HG03521 (cell line): ENCODE data around the gene ACOX2.

Experiments used
- ATAC-seq: cut with Tn5 transposase; IDR thresholded peaks from one replicate; pipeline ENCODE4 v1.9.1; 2021; ENCODE audit warnings: mild to moderate bottlenecking, moderate library complexity; ENCODE audit not compliant: unreplicated experiment

Gene ACOX2

GRCh38 chr3:58474967-58475578, 61.9 kb downstream of the ACOX2 start:
- ATAC-seq: no peak

DNA sequence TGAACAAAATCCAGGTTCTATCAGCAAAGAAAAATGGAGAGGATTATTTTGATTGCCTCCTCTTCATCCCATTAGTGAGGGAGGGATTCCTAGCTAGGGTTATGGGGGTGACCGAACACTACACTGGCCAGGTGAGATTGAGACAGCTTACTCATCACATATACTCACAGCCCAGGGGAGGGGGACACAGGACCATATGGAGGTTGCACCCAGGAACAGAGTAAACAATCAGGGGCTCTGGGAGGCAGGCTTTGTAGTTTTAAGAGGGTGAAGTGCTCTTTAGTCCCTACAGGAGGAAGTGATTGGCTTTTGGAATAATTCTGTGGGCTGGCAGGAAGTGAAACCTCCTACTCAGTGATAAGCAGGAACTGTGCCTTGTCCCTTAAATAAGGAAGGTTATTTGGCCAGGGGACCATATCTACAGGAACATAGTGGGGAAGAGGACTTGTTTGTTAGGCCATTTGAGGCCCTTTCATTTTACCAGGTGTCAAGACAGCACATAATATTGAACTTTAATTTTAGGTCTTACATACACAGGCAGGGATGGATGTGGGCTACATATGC, 62.6 kb downstream of the ACOX2 start:
- ATAC-seq: no peak

- ATAC-seq: no peak
Measured at GRCh38 chr3:58473275-58473674, 63.7 kb downstream of the ACOX2 start.

- no peak for ATAC-seq
Measured at GRCh38 chr3:58471025-58471887, 65.7 kb downstream of the ACOX2 start.

DNA sequence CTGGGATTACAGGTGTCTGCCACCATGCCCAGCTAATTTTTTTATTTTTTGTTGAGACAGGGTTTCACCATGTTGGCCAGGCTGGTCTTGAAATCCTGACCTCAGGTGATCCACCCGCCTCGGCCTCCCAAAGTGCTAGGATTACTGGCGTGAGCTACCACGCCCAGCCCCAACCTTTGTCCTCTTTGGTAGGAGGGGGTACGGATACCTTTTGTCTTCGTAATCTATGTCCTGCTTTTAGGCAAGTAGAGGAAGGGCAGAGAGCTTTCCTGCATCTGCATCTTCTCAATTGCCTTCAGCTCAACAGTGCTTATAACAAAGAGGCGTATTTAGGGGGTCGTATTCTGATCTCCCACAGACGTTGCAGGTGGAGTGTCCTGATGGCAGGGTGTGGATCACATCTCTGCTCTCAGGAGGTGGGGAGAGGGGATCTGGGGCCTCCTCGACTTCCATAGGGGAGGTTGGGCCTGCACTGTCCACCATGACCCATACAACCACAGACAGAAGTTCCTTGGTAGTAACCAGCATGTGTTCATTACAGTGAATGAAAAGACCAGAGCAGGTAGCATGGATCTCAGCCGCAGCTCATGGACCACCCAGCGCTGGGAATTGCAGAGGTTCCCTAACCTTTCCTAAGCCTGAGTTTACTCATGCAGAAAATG, 66.5 kb downstream of the ACOX2 start:
- ATAC-seq: no peak

GRCh38 chr3:58469096-58469495, 67.9 kb downstream of the ACOX2 start:
- ATAC-seq: no peak

DNA sequence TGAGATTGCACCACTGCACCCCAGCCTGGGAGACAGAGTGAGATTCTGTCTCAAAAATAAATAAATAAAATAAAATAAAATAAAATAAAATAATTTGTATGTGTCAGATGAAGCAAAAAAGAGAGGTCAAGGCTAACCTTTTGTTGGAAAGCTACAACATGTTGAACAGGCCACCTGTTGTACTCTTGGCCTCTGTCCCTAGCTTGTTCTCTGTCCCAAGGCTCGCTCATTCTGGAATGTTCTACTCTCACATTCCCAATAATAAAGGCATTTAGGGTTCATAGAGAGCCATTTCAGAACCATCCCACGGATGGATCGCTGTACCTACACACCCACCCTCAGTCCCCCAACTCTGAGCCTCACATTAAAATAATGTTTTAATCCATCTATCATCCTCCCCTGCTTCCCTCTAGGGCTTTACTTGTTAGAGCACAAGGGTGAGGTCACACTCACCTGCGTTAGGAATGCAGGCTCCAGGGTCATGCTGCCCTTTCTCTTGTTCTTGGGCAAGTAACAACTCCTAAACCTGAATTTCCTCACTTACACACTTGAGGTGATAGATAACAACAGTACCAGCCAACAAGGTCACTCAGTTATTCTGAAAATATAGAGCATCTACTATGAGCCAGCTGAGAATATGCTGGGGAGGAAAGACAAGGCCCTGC, 70.0 kb downstream of the ACOX2 start:
- ATAC-seq: no peak

DNA sequence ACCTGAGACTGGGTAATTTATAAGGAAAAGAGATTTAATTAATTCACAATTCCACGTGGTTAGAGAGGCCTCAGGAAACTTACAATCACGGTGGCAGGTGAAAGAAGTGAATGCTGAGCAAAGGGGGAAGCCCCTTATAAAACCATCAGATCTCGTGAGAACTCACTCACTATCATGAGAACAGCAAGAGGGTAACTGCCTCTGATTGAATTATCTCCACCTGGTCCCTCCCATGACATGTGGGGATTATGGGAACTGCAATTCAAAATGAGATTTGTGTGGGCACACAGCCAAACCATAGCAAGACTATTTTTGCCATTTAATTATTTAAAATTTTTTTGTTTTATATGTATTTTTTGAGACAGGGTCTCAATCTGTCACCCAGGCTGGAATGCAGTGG, 72.1 kb downstream of the ACOX2 start:
- ATAC-seq: no peak

- no peak for ATAC-seq
Measured at GRCh38 chr3:58463942-58464271, 73.1 kb downstream of the ACOX2 start.

DNA sequence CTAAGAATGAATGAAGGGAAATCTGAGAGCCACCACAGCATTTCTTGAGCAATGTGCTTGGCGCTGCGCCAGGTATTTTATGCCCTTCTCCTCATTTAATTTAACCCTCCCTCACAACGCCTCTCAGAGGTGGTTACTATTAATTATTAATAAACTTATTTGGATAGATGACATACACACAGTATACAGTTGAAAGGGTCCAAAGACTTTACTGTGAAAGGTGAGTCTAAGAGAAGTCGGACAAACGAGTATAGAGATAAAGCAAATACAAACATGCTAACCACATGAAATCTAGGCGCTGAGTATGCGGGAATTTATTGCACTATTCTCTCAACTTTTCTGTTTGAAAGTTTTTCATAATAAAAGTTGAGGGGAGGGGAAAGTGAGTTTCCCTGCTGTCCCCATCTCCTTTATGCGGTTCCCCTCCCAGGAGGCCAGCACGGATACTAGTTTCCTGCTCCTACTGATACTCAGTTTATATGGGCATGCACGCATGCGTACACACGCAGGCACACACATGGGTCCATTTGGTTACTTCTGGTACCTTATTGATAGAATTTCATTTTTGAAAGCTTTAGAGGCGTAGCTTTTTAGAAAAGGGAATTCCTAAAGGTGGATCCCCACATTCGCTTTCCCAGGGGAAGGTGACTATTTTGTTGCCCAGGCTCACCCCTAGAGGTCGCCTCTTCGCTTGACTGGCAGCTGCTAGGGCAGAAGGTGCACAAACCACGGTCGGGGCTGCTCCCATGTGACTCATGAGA, 73.6 kb downstream of the ACOX2 start:
- ATAC-seq: peak; percentile 75

DNA sequence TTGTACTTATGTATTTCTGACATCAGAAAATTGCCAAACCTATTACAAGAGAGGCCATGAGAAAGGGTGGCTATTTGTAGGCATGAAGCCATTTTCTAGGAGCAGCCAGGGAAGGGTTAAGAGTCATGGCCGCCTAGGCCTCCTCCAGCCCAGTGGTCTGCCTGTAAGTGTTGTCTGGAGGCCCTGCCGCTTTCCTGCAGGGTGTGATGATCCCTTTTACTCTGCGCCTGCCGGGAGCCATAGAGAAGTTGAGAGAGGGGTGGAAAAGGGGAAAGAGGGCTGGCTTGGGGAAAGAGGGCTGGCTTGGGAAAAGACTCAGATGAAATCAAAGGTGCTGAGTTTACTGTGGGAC, 74.2 kb downstream of the ACOX2 start:
- ATAC-seq: no peak

GRCh38 chr3:58459160-58459559, 77.8 kb downstream of the ACOX2 start:
- ATAC-seq: no peak
